Rectal smooth muscle tissue (tissue), 1 donor: ENCODE data around the gene ELK1.

ENCODE experiments used
- H3K27ac ChIP-seq: one replicate; pipeline ENCODE4 v1.7.0; 2013; ENCODE audit warnings: low read depth, low read length, inconsistent platforms
- H3K27me3 ChIP-seq: one replicate; pipeline ENCODE4 v1.7.0; 2013; ENCODE audit warnings: low read length; ENCODE audit not compliant: control insufficient read depth, insufficient read depth
- H3K36me3 ChIP-seq: one replicate; pipeline ENCODE4 v1.7.0; 2013; ENCODE audit warnings: low read length; ENCODE audit not compliant: control insufficient read depth, insufficient read depth
- H3K4me1 ChIP-seq: one replicate; pipeline ENCODE4 v1.7.0; 2013; ENCODE audit warnings: low read length; ENCODE audit not compliant: control insufficient read depth, insufficient read depth
- H3K4me3 ChIP-seq: one replicate; pipeline ENCODE4 v1.7.0; 2013; ENCODE audit warnings: low read length
- H3K9ac ChIP-seq: one replicate; pipeline ENCODE4 v1.7.0; 2013; ENCODE audit warnings: low read length

ELK1 gene

GRCh38 chrX:47637546-47638195 lies 12.7 kb downstream of the ELK1 start:
- H3K27me3 ChIP-seq = no peaks in the 10 kb centered on the region
- no peak overlapping the region for H3K9ac ChIP-seq
- H3K4me1 ChIP-seq = no peaks in the 10 kb centered on the region
- H3K4me3 ChIP-seq = no peak overlapping the region
- H3K27ac ChIP-seq = no peak overlapping the region
- peaks cover 2% of the 10 kb centered on the region for H3K36me3 ChIP-seq

DNA sequence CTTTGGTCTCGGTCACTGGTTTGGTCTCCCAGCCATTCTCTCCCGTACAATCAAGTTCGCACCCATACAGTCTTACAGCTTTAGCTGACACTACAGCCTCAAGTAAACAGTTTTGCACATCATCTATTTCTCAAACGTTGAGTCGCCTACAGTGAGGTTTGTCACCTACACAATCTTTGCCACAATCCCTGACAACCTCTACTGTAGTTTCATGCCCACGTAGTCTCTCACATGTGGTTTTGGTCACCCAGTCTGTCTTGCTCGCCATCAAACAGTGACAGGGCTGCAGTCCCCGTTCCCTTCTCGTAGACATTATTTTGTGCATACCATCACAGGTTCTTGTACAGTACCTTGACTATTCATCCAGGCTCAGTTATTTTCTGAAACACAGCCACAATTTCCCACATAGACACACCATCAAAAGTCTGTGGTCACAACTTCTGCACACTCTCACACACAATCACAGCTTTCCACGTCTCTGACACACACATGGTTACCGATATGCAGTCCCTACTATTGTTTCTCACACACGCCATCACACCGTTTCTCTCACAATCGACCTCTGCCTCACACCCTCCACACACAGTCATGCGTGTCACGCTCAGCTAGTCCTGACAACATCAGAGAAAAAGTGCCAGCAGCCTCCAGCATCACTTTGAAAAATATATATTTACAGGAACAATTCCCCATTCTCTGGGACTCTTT lies 15.3 kb downstream of the ELK1 start:
- no peaks in the 10 kb centered on the region for H3K4me1 ChIP-seq
- no peak overlapping the region for H3K27ac ChIP-seq
- no peaks in the 10 kb centered on the region for H3K27me3 ChIP-seq
- no peak overlapping the region for H3K9ac ChIP-seq
- no peak overlapping the region for H3K4me3 ChIP-seq
- peaks cover 2% of the 10 kb centered on the region for H3K36me3 ChIP-seq

GRCh38 chrX:47633689-47634590 lies 16.4 kb downstream of the ELK1 start:
- H3K36me3 ChIP-seq = no peaks in the 10 kb centered on the region
- no peak overlapping the region for H3K9ac ChIP-seq
- H3K4me3 ChIP-seq = no peak overlapping the region
- no peaks in the 10 kb centered on the region for H3K27me3 ChIP-seq
- H3K4me1 ChIP-seq = no peaks in the 10 kb centered on the region
- H3K27ac ChIP-seq = no peak overlapping the region

DNA sequence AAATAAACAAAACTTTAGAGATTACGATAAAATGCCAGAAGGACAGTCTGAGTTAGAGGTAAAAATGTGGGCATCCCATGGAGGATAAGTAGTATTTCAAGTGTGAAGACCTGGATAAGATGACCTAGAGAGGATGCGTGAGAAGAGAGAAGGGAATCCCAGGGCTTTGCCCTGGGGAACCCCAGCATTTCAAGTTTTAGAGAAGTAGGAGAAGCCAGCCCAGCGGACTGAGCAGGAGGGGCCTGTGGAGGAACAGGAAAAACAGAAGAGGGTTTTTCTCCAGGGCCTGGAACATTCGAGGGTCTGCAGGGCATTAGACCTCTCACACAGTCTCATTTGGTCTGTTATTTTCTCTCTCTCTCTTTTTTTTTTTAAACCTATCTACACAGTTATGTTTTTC lies 17.7 kb downstream of the ELK1 start:
- no peaks in the 10 kb centered on the region for H3K27me3 ChIP-seq
- H3K4me1 ChIP-seq = no peaks in the 10 kb centered on the region
- H3K9ac ChIP-seq = no peak overlapping the region
- H3K4me3 ChIP-seq = no peak overlapping the region
- H3K36me3 ChIP-seq = no peaks in the 10 kb centered on the region
- H3K27ac ChIP-seq = no peak overlapping the region

DNA sequence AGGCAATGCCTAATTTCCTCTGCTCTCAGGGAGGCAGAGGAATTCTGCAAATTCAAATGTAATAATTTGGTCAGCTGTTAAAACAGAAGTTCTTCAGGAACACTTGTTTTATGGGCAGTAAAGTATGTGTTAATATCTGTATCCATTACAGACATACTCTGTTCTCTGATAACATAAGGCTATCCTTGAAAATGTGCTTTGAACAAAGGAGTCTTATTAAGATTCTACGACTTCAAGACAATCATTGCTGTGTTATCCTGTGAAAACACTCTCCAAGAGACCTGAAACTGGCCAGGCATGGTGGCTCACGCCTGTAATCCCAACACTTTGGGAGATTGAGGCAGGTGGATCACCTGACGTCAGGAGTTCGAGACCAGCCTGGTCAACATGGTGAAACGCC lies 18.7 kb downstream of the ELK1 start:
- Histone ChIP-seq H3K9ac (no peak overlapping the region), H3K36me3 (no peaks in the 10 kb centered on the region), H3K27me3 (no peaks in the 10 kb centered on the region), H3K27ac (no peak overlapping the region), H3K4me3 (no peak overlapping the region), H3K4me1 (no peaks in the 10 kb centered on the region)

DNA sequence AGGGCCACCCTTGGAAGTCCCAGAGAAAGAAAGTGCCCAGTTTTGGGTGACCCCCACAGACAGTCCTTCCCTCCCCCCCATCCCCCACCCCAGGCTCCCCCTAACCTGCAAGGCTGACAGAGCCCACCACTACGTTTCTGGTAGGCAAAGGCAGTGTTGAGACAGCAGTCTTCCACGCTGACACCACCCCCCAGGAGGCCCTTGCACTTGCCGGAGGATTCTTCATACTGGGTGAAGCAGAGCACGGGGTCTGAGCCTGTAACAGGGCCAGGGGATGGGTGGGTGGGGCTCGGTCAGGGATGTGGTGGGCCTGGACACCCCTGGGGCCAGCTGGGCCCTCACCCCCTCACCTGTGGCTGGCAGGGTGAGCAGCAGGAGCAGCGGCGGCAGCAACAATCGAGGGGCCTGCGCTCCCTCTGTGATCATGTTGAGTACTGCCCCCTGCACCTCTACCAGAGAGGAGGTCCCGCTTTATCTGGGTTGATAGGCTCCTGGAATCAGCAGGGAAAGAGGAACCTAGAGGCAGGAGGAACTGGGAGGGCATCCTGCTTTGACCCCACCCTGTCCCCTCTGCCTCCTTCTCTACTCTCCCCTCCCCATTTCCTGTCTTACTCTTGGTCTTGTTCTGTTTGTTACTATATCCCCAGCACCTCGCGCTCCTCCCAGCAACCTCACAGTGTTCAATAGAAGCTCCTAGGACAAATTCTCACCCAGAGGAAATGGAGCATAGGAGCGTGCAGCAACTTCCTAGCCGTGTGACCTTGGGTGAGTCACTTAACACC lies 20.8 kb downstream of the ELK1 start, which contains the start of gene CFP:
Gene CFP (minus strand): TSS at position 512 of the 782 bp plus-strand sequence. CDS start 86 bp downstream, at position 426.
- no peak within 1 kb of the TSS for H3K9ac ChIP-seq
- H3K4me1 ChIP-seq = no peaks in the 10 kb centered on the region
- no peaks in the 10 kb centered on the region for H3K36me3 ChIP-seq
- no peak within 1 kb of the TSS for H3K27ac ChIP-seq
- no peak within 1 kb of the TSS for H3K4me3 ChIP-seq
- no peaks in the 10 kb centered on the region for H3K27me3 ChIP-seq

DNA sequence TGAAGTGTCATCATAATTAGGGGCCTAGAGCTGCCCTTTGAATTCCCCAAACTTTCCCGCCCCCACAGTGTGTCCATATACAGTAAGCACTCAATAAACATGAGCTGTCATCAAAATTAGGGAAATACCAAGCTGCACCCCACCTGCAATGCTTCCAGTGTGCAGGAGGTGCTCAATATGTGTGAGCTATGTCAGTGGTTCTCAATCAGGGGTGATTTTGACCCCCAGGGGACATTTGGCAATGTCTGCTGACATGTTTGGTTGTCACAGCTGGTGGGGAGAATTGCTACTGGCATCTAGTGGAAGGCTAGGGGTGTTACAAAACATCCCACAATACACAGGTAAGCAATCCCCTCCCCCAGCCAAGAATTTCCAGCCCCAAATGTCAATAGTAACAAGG lies 21.4 kb downstream of the ELK1 start:
- no peak overlapping the region for H3K9ac ChIP-seq
- no peaks in the 10 kb centered on the region for H3K4me1 ChIP-seq
- H3K4me3 ChIP-seq = no peak overlapping the region
- no peaks in the 10 kb centered on the region for H3K36me3 ChIP-seq
- H3K27ac ChIP-seq = no peak overlapping the region
- H3K27me3 ChIP-seq = no peaks in the 10 kb centered on the region

DNA sequence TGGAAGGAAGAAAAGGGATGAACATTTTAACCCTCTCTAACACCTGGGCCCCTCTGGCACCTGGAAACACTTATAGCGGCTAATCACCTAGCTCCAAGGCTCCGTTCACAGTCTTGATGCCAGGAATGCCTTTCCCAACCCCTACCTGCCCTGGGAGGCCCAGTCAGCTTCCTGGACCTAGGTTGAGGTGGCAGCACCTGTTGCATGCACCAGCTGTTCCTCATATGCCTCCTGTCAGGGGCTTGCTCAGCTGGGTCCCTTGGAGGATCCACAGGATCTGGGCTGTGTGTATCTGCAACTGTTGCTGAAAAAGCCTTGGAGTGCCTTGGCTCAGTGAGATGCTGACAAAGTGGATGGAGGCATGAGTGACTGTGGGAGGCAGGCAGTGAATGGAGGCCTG lies 25.0 kb downstream of the ELK1 start:
- no peaks in the 10 kb centered on the region for H3K36me3 ChIP-seq

GRCh38 chrX:47623540-47624027 lies 26.8 kb downstream of the ELK1 start:
- Histone ChIP-seq H3K4me3 (peak overlapping the region; percentile 32), H3K27ac (no peak overlapping the region)

More for the DNA sequence above, 25.0 kb downstream of the ELK1 start:
- H3K27me3 ChIP-seq = no peaks in the 10 kb centered on the region
- no peak overlapping the region for H3K4me3 ChIP-seq
- no peak overlapping the region for H3K27ac ChIP-seq
- H3K9ac ChIP-seq = no peak overlapping the region
- no peaks in the 10 kb centered on the region for H3K4me1 ChIP-seq

GRCh38 chrX:47621851-47622250 lies 28.5 kb downstream of the ELK1 start:
- no peaks in the 10 kb centered on the region for H3K36me3 ChIP-seq
- no peaks in the 10 kb centered on the region for H3K4me1 ChIP-seq
- H3K27me3 ChIP-seq = no peaks in the 10 kb centered on the region
- H3K9ac ChIP-seq = no peak overlapping the region
- no peak overlapping the region for H3K27ac ChIP-seq
- no peak overlapping the region for H3K4me3 ChIP-seq

More at GRCh38 chrX:47623540-47624027, 26.8 kb downstream of the ELK1 start:
- Histone ChIP-seq H3K27me3 (no peaks in the 10 kb centered on the region), H3K4me1 (no peaks in the 10 kb centered on the region), H3K9ac (no peak overlapping the region), H3K36me3 (no peaks in the 10 kb centered on the region)

DNA sequence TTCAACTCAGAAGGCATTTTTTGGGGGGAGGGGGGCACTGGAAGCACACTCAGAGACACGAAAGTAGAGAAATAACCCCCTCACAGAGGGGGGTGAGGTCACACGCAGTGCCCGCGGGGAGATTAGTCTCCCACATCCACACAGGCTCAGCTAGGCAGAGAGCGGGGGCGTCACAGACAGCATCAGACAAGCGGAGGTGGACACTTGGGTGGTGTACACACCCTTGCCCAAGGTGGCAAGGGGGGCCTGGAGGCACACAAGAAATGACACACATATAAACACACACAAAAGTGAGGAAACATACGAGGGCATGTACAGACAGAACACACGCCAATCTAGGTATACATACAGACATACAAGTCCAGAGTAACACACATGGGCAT lies 30.1 kb downstream of the ELK1 start:
- no peaks in the 10 kb centered on the region for H3K36me3 ChIP-seq
- H3K4me1 ChIP-seq = no peaks in the 10 kb centered on the region
- H3K4me3 ChIP-seq = no peak overlapping the region
- no peak overlapping the region for H3K9ac ChIP-seq
- no peak overlapping the region for H3K27ac ChIP-seq
- no peaks in the 10 kb centered on the region for H3K27me3 ChIP-seq
